Neural progenitor cell (in vitro differentiated cells): ENCODE measurements around the gene NBEA. TPM values are rescaled to one million over a fixed set of nuclear protein-coding genes. Genes with fewer than 3 reads are reported as not detected.

Experiments used
- DNase-seq: peaks from one replicate; pipeline ENCODE4 v3.0.0-alpha.2; 2016; ENCODE audit warnings: low spot score
- H2AFZ ChIP-seq: fragments of 200-600 bp; sonication (generic); replicated peaks from 2 replicates; pipeline ENCODE4 v1.6.1; 2016; ENCODE audit warnings: antibody characterized with exemption
- H3F3A ChIP-seq: fragments of 200-600 bp; sonication (generic); 2 replicates; pipeline ENCODE4 v1.6.1; 2016; ENCODE audit warnings: antibody characterized with exemption, low read depth
- H3K27ac ChIP-seq: fragments of 200-600 bp; sonication (generic); 2 replicates; pipeline ENCODE4 v1.5.1; 2016; ENCODE audit warnings: mild to moderate bottlenecking
- H3K27me3 ChIP-seq: fragments of 200-600 bp; sonication (generic); 2 replicates; pipeline ENCODE4 v1.6.1; 2016; ENCODE audit warnings: mild to moderate bottlenecking, moderate library complexity
- H3K36me3 ChIP-seq: fragments of 200-600 bp; sonication (generic); 2 replicates; pipeline ENCODE4 v1.5.1; 2016
- H3K4me1 ChIP-seq: fragments of 200-600 bp; sonication (generic); 2 replicates; pipeline ENCODE4 v1.6.1; 2016; ENCODE audit warnings: mixed run types
- H3K4me2 ChIP-seq: fragments of 200-600 bp; sonication (generic); 2 replicates; pipeline ENCODE4 v1.6.1; 2016
- H3K4me3 ChIP-seq: fragments of 200-600 bp; sonication (generic); 2 replicates; pipeline ENCODE4 v1.5.1; 2016
- H3K79me2 ChIP-seq: fragments of 200-600 bp; sonication (generic); 2 replicates; pipeline ENCODE4 v1.6.1; 2016; ENCODE audit warnings: low read depth
- H3K9ac ChIP-seq: fragments of 200-600 bp; sonication (generic); 2 replicates; pipeline ENCODE4 v1.6.1; 2016
- H3K9me3 ChIP-seq: fragments of 200-600 bp; sonication (generic); 2 replicates; pipeline ENCODE4 v1.5.1; 2016; ENCODE audit warnings: low read depth
- H4K20me1 ChIP-seq: fragments of 200-600 bp; sonication (generic); 2 replicates; pipeline ENCODE4 v1.6.1; 2016; ENCODE audit warnings: low read depth
- H3K27ac Mint-ChIP-seq: 3 replicates; pipeline ENCODE4 v1.8.0; 2021; ENCODE audit warnings: mixed read lengths
- H3K27me3 Mint-ChIP-seq: 2 replicates; pipeline ENCODE4 v1.8.0; 2022; ENCODE audit warnings: low read depth, mild to moderate bottlenecking, inconsistent platforms, moderate library complexity, mixed read lengths; ENCODE audit not compliant: insufficient read depth
- H3K36me3 Mint-ChIP-seq: 3 replicates; pipeline ENCODE4 v1.8.0; 2021; ENCODE audit warnings: mixed read lengths
- H3K4me1 Mint-ChIP-seq: 3 replicates; pipeline ENCODE4 v1.8.0; 2021; ENCODE audit warnings: mixed read lengths
- H3K4me3 Mint-ChIP-seq: 3 replicates; pipeline ENCODE4 v1.8.0; 2021; ENCODE audit warnings: mild to moderate bottlenecking, moderate library complexity, mixed read lengths
- H3K9me3 Mint-ChIP-seq: 3 replicates; pipeline ENCODE4 v1.8.0; 2020; ENCODE audit warnings: mixed read lengths
- CTCF ChIP-seq: fragments of 200-600 bp; sonication (generic); IDR thresholded peaks from 2 replicates; pipeline ENCODE4 v1.5.1; 2017; ENCODE audit warnings: antibody characterized with exemption, mild to moderate bottlenecking
- EZH2 ChIP-seq: fragments of 200-600 bp; sonication (generic); IDR thresholded peaks from 2 replicates; pipeline ENCODE4 v1.6.1; 2017; ENCODE audit warnings: antibody characterized with exemption, mild to moderate bottlenecking, moderate library complexity
- EZH2phosphoT487 ChIP-seq: fragments of 200-600 bp; sonication (generic); IDR thresholded peaks from 2 replicates; pipeline ENCODE4 v1.6.1; 2017; ENCODE audit warnings: antibody characterized with exemption
- total RNA-seq: library from RNA; depleted of rRNA; stranded (reverse); fragments of >200 nt; gene quantifications from 2 replicates; pipeline ENCODE4 v1.2.3, GENCODE V29; 2015; ENCODE audit warnings: low replicate concordance

NBEA gene
- total RNA-seq, 1 donor from 2014 or later: 31.0 TPM

GRCh38 chr13:35198613-35199200, 256.6 kb downstream of the NBEA start:
- DNase-seq: no peak
- Histone ChIP-seq H3K79me2 (no peaks in the 10 kb centered on the region), H3K4me2 (no peak overlapping the region), H3K9ac (no peak overlapping the region), H3K27me3 (no peaks in the 10 kb centered on the region), H4K20me1 (no peaks in the 10 kb centered on the region), H3K27ac (no peak overlapping the region), H3K9me3 (no peaks in the 10 kb centered on the region), H2AFZ (no peak overlapping the region), H3K4me1 (no peaks in the 10 kb centered on the region), H3K36me3 (peaks cover 3% of the 10 kb centered on the region), H3K4me3 (no peak overlapping the region), H3F3A (no peaks in the 10 kb centered on the region)
- Mint-ChIP-seq H3K36me3 (peaks cover 10% of the 10 kb centered on the region), H3K4me1 (peaks cover 14% of the 10 kb centered on the region), H3K4me3 (no peak overlapping the region), H3K9me3 (peaks cover under 1% of the 10 kb centered on the region), H3K27me3 (no peaks in the 10 kb centered on the region), H3K27ac (no peak overlapping the region)
- TF ChIP-seq EZH2phosphoT487 (no peak), CTCF (no peak), EZH2 (no peak)

GRCh38 chr13:35208587-35208986, 266.5 kb downstream of the NBEA start:
- Histone ChIP-seq H3K27ac (no peak overlapping the region), H3K9ac (no peak overlapping the region), H3K36me3 (no peaks in the 10 kb centered on the region), H3K4me2 (no peak overlapping the region), H3K27me3 (no peaks in the 10 kb centered on the region), H3K4me3 (no peak overlapping the region), H3K79me2 (no peaks in the 10 kb centered on the region), H4K20me1 (no peaks in the 10 kb centered on the region), H3K4me1 (no peaks in the 10 kb centered on the region), H3K9me3 (no peaks in the 10 kb centered on the region), H3F3A (no peaks in the 10 kb centered on the region), H2AFZ (no peak overlapping the region)
- no peak for DNase-seq
- H3K9me3 Mint-ChIP-seq: peaks cover 2% of the 10 kb centered on the region
- no peak overlapping the region for H3K4me3 Mint-ChIP-seq
- peaks cover 9% of the 10 kb centered on the region for H3K36me3 Mint-ChIP-seq
- no peak overlapping the region for H3K27ac Mint-ChIP-seq
- no peaks in the 10 kb centered on the region for H3K27me3 Mint-ChIP-seq
- H3K4me1 Mint-ChIP-seq: no peaks in the 10 kb centered on the region
- no peak for TF ChIP-seq EZH2

GRCh38 chr13:35210261-35210660, 268.2 kb downstream of the NBEA start:
- Histone ChIP-seq H3K4me1 (no peaks in the 10 kb centered on the region), H2AFZ (no peak overlapping the region), H3K4me2 (no peak overlapping the region), H4K20me1 (no peaks in the 10 kb centered on the region), H3K27me3 (no peaks in the 10 kb centered on the region), H3K9me3 (no peaks in the 10 kb centered on the region), H3K79me2 (no peaks in the 10 kb centered on the region), H3F3A (no peaks in the 10 kb centered on the region), H3K27ac (no peak overlapping the region), H3K4me3 (no peak overlapping the region), H3K9ac (no peak overlapping the region), H3K36me3 (no peaks in the 10 kb centered on the region)
- Mint-ChIP-seq H3K27ac (no peak overlapping the region), H3K36me3 (peaks cover 5% of the 10 kb centered on the region), H3K4me3 (no peak overlapping the region), H3K9me3 (no peaks in the 10 kb centered on the region), H3K4me1 (no peaks in the 10 kb centered on the region), H3K27me3 (no peaks in the 10 kb centered on the region)
- TF ChIP-seq CTCF: no peak
- no peak for TF ChIP-seq EZH2phosphoT487
- TF ChIP-seq EZH2: no peak
- DNase-seq: no peak

GRCh38 chr13:35211949-35212348, 269.9 kb downstream of the NBEA start:
- Histone ChIP-seq H3F3A (no peaks in the 10 kb centered on the region), H3K9me3 (no peaks in the 10 kb centered on the region), H4K20me1 (no peaks in the 10 kb centered on the region), H3K4me1 (no peaks in the 10 kb centered on the region), H3K9ac (no peak overlapping the region), H3K27me3 (no peaks in the 10 kb centered on the region), H3K27ac (no peak overlapping the region), H3K79me2 (no peaks in the 10 kb centered on the region), H3K4me3 (no peak overlapping the region), H3K4me2 (no peak overlapping the region), H3K36me3 (no peaks in the 10 kb centered on the region), H2AFZ (no peak overlapping the region)
- TF ChIP-seq EZH2phosphoT487: no peak
- TF ChIP-seq EZH2: no peak
- TF ChIP-seq CTCF: no peak
- H3K27me3 Mint-ChIP-seq: no peaks in the 10 kb centered on the region
- DNase-seq: no peak
- no peaks in the 10 kb centered on the region for H3K4me1 Mint-ChIP-seq
- H3K9me3 Mint-ChIP-seq: no peaks in the 10 kb centered on the region
- H3K4me3 Mint-ChIP-seq: no peak overlapping the region
- no peak overlapping the region for H3K27ac Mint-ChIP-seq
- peaks cover 5% of the 10 kb centered on the region for H3K36me3 Mint-ChIP-seq
